Mammary epithelial cell (primary cell): ENCODE results near the gene WDR70.

Experiments used
- CTCF ChIP-seq, 2 donors: IDR thresholded peaks in 1 of 2; conservative IDR thresholded peaks in 1 of 2; 2 replicates each; pipeline ENCODE4 v1.5.1; 2011 to 2012; ENCODE audit warnings: inconsistent platforms in 2 of 2, low read length in 2 of 2, mild to moderate bottlenecking in 2 of 2, control low read depth in 1 of 2, low read depth in 1 of 2; ENCODE audit not compliant: insufficient read depth in 1 of 2; ENCODE audit errors: extremely low read depth in 1 of 2
- EZH2 ChIP-seq: IDR thresholded peaks from 2 replicates; pipeline ENCODE4 v1.6.1; 2012; ENCODE audit warnings: low read length, inconsistent platforms, borderline replicate concordance

- TF ChIP-seq CTCF (conservative IDR thresholded peaks at IDR 0.05 in 1 of 2, IDR thresholded peaks at IDR 0.05 in 1 of 2; ENCODE audit: extremely low read depth in 1 of 2, insufficient read depth in 1 of 2, low read depth in 1 of 2, low read length in 2 of 2) (no peak), EZH2 (no peak)
Measured at GRCh38 chr5:37727238-37727637, 348.1 kb downstream of the WDR70 start.
